Measurements from ENCODE around the gene LIMS1.

DNA sequence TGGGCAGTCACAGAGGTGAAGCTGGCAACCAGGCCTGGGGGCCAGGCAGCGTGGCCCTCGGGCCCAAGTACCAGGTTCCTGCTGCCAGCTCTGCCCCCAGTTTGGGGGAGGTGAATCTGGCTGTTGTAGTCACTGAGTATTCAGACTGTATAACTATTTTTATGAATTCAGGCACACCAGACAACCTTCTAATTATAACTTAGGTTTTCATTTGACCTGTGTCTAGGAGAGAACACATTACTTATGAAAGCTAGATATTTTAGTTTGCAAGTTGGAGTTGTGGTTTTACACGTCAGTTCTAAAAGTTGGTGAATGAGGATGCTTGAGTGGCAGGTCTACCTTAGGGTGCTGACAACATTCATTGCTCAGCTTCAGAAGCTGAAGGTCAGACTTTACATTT lies 71.7 kb downstream of the LIMS1 start:
- TF ChIP-seq, protein P1, sequence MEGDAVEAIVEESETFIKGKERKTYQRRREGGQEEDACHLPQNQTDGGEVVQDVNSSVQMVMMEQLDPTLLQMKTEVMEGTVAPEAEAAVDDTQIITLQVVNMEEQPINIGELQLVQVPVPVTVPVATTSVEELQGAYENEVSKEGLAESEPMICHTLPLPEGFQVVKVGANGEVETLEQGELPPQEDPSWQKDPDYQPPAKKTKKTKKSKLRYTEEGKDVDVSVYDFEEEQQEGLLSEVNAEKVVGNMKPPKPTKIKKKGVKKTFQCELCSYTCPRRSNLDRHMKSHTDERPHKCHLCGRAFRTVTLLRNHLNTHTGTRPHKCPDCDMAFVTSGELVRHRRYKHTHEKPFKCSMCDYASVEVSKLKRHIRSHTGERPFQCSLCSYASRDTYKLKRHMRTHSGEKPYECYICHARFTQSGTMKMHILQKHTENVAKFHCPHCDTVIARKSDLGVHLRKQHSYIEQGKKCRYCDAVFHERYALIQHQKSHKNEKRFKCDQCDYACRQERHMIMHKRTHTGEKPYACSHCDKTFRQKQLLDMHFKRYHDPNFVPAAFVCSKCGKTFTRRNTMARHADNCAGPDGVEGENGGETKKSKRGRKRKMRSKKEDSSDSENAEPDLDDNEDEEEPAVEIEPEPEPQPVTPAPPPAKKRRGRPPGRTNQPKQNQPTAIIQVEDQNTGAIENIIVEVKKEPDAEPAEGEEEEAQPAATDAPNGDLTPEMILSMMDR (IDR thresholded peaks at IDR 0.05), result no peak
- no peak for TF ChIP-seq POLR2A (IDR thresholded peaks at IDR 0.05)
- no peak for TF ChIP-seq POLR2AphosphoS5 (IDR thresholded peaks at IDR 0.05)

Measured in prostate gland (tissue), 2 donors.